K562 (cell line): ENCODE data around the gene FAM83E. TPM values are rescaled to one million over a fixed set of nuclear protein-coding genes. Genes with fewer than 3 reads are reported as not detected.
"Not testable (repeated sequence)": the region's sequence is repeated elsewhere in the genome, so short reads cannot be mapped to it uniquely, and the experiment has no call there.

Experiments used
- ATAC-seq: fragments of 200-7000 bp; cut with Tn5 transposase; 3 replicates; pipeline ENCODE4 v1.9.1; 2020; ENCODE audit warnings: moderate library complexity
- BruUV-seq: library from RNA; stranded (reverse); fragments of 400-500 nt; replicated peaks from 2 replicates; lab custom pipeline; 2021; lab: Mats Ljungman, UMichigan
- CTCF ChIA-PET: fragments of 300-600 bp; formaldehyde crosslinking; extraction: SDS; loops from one replicate; lab custom pipeline; 2021; ENCODE audit warnings: low intra/inter-chr PET ratio; lab: Yijun Ruan, JAX
- POLR2A ChIA-PET: fragments of 300-600, 350-650 bp; sonication (Branson Sonifier 250); formaldehyde crosslinking; extraction: SDS; loops from one replicate; lab custom pipeline; 2021; ENCODE audit warnings: antibody characterized with exemption, inconsistent platforms; lab: Yijun Ruan, JAX
- DNase-seq, 4 experiments: peaks; one replicate each; pipeline versions ENCODE4 v3.0.0 to v3.0.0-alpha.2; 2011 to 2018; ENCODE audit warnings: low spot score in 3 of 4, mixed read lengths in 3 of 4; ENCODE audit errors: extremely low read depth in 1 of 4
- FAIRE-seq: peaks from 2 replicates; lab custom pipeline; 2011; peaks lifted over from hg19 to GRCh38; lab: Jason Lieb, UNC
- H2AFZ ChIP-seq: 2 replicates; pipeline ENCODE4 v1.6.0; 2011; ENCODE audit warnings: low read depth, low read length, control low read depth, inconsistent platforms
- H3K27ac ChIP-seq: fragments of 200-600 bp; 3 replicates; pipeline ENCODE4 v1.8.0; 2011; ENCODE audit warnings: low read depth, mild to moderate bottlenecking, control low read depth, inconsistent platforms, low read length, moderate library complexity, mixed read lengths; ENCODE audit errors: extremely low read depth
- H3K27me3 ChIP-seq, 2 experiments: fragments of 300-600 bp in 1 of 2; 2 replicates in 1 of 2; 3 replicates in 1 of 2; pipeline versions ENCODE4 v1.6.0 to v1.8.0; 2011; ENCODE audit warnings: inconsistent platforms in 2 of 2, low read length in 2 of 2, mild to moderate bottlenecking in 1 of 2, mixed read lengths in 1 of 2, moderate library complexity in 1 of 2; ENCODE audit not compliant: control insufficient read depth in 2 of 2, insufficient read depth in 2 of 2
- H3K36me3 ChIP-seq: fragments of 300-600 bp; 3 replicates; pipeline ENCODE4 v1.8.0; 2011; ENCODE audit warnings: mild to moderate bottlenecking, low read length, inconsistent platforms; ENCODE audit not compliant: control insufficient read depth, insufficient read depth
- H3K4me1 ChIP-seq, 2 experiments: fragments of 200-600 bp in 1 of 2; replicated peaks in 1 of 2; 2 replicates in 1 of 2; 3 replicates in 1 of 2; pipeline versions ENCODE4 v1.5.1 to v1.8.0; 2011; ENCODE audit warnings: inconsistent platforms in 2 of 2, low read length in 2 of 2, mild to moderate bottlenecking in 1 of 2, mixed read lengths in 1 of 2, moderate library complexity in 1 of 2; ENCODE audit not compliant: control insufficient read depth in 2 of 2, insufficient read depth in 2 of 2
- H3K4me2 ChIP-seq: 2 replicates; pipeline ENCODE4 v1.6.1; 2011; ENCODE audit warnings: low read length, control low read depth, inconsistent platforms, mixed read lengths; ENCODE audit not compliant: insufficient read depth
- H3K4me3 ChIP-seq: fragments of 200-600 bp; sonication (generic), shearing (Covaris generic); 2 replicates; pipeline ENCODE4 v1.5.1; 2016; ENCODE audit warnings: control low read depth, inconsistent platforms
- H3K79me2 ChIP-seq: fragments of 200-600 bp; 3 replicates; pipeline ENCODE4 v1.8.0; 2011; ENCODE audit warnings: low read length, inconsistent platforms; ENCODE audit not compliant: control insufficient read depth, insufficient read depth
- H3K9ac ChIP-seq, 2 experiments: 2 replicates each; pipeline versions ENCODE4 v1.6.0 to v1.6.1; 2011; ENCODE audit warnings: low read depth in 2 of 2, low read length in 2 of 2, control low read depth in 1 of 2, inconsistent platforms in 1 of 2, mild to moderate bottlenecking in 1 of 2, mixed read lengths in 1 of 2; ENCODE audit not compliant: insufficient read depth in 1 of 2
- H3K9me1 ChIP-seq: one replicate; pipeline ENCODE4 v1.6.0; 2011; ENCODE audit warnings: inconsistent platforms, mild to moderate bottlenecking, low read length, moderate library complexity; ENCODE audit not compliant: control insufficient read depth, insufficient read depth
- H3K9me3 ChIP-seq: replicated peaks from 2 replicates; pipeline ENCODE4 v1.5.1; 2011; ENCODE audit warnings: low read depth, low read length, inconsistent platforms; ENCODE audit not compliant: control insufficient read depth, insufficient read depth
- H4K20me1 ChIP-seq: replicated peaks from 2 replicates; pipeline ENCODE4 v1.6.1; 2011; ENCODE audit warnings: low read length, inconsistent platforms, mixed read lengths; ENCODE audit not compliant: control insufficient read depth, insufficient read depth
- BCOR ChIP-seq: fragments of 450-650 bp; IDR thresholded peaks from 2 replicates; pipeline ENCODE4 v1.6.1; 2016
- KLF13 ChIP-seq: fragments of 450-650 bp; IDR thresholded peaks from 2 replicates; pipeline ENCODE4 v1.6.1; 2016; ENCODE audit warnings: missing genetic modification characterization, low read depth, mild to moderate bottlenecking, missing compliant biosample characterization, moderate library complexity, borderline replicate concordance
- RBM25 ChIP-seq: fragments of 200-400 bp; formaldehyde crosslinking; IDR thresholded peaks from 2 replicates; pipeline ENCODE4 v1.6.1; 2018; ENCODE audit warnings: low read length, low read depth, moderate library complexity; ENCODE audit not compliant: severe bottlenecking
- ZNF121 ChIP-seq: sonication (generic); formaldehyde crosslinking; conservative IDR thresholded peaks from 2 replicates; pipeline ENCODE4 v1.8.0; 2022; ENCODE audit warnings: missing genetic modification reagents
- WGBS: fragments of 100-300 bp; shearing (Covaris generic); methylation state at CpG from one replicate; pipeline ENCODE4 v1.1.6; 2016; ENCODE audit warnings: low coverage, mixed read lengths; ENCODE audit not compliant: insufficient coverage; ENCODE audit errors: missing lambda C conversion rate; 5-methylcytosine and 5-hydroxymethylcytosine counted together
- in situ Hi-C: fragments of 300-500 bp; cut with MboI; formaldehyde crosslinking; loops from 4 replicates; pipeline ENCODE4 v1.15.0; 2018; ENCODE audit warnings: inconsistent platforms, mixed read lengths
- intact Hi-C: fragments of 100-400 bp; cut with micrococcal nuclease; formaldehyde crosslinking; loops from 2 replicates; pipeline ENCODE4 v1.14.2; 2022
- polyA plus RNA-seq, 8 experiments: library from polyadenylated mRNA; depleted of rRNA in 4 of 8; stranded (reverse) in 5 of 8; unstranded in 3 of 8; fragments of >200 nt; fragmentation: Nextera tagmentation in 2 of 8; fragmentation: Illumina TruSeq in 1 of 8; extraction: Ambion mirVana in 2 of 8; extraction: Trizol in 1 of 8; gene quantifications; 2 replicates each; pipeline versions ENCODE4 v1.2.1 to v1.2.3, GENCODE V29; 2011 to 2014; ENCODE audit warnings: inconsistent platforms in 1 of 8, missing spikeins in 1 of 8
- total RNA-seq, 7 experiments: library from RNA; depleted of rRNA in 6 of 7; stranded (reverse); fragments of >200 nt in 6 of 7; fragmentation: Illumina TruSeq in 2 of 7; extraction: Trizol in 2 of 7; gene quantifications; 2 replicates each; pipeline versions ENCODE4 v1.2.1 to v1.2.3, GENCODE V29; 2011 to 2021; ENCODE audit warnings: low replicate concordance in 1 of 7

The FAM83E gene
- total and polyA plus RNA-seq, 9 of the 15 experiments (the other 6 are each of a cell fraction or from before 2014, with no cell fraction given): 0.15 to 0.87 (median 0.29) TPM; not detected in 4

- Histone ChIP-seq H3K4me2 (no peak overlapping the region), H3K9ac (no peak overlapping the region), H3K79me2 (no peaks in the 10 kb centered on the region), H2AFZ (no peak overlapping the region), H3K9me1 (no peaks in the 10 kb centered on the region), H3K27ac (no peak overlapping the region), H3K36me3 (no peaks in the 10 kb centered on the region), H4K20me1 (no peaks in the 10 kb centered on the region), H3K27me3 (no peaks in the 10 kb centered on the region), H3K4me1 (peaks cover 18 to 30% of the 10 kb centered on the region in 2 experiments), H3K9me3 (no peaks in the 10 kb centered on the region), H3K4me3 (no peak overlapping the region)
- intact Hi-C loops (no loop called here), in situ Hi-C loops (no loop called here)
- no peak for ATAC-seq
- 74% methylated on average over 6 of the region's 6 CpGs for WGBS
- DNase-seq: no peak
- BruUV-seq: no TSS peak
- POLR2A ChIA-PET: no interaction called here
- TF ChIP-seq KLF13 (tag): no peak
- peak; percentile 39 for TF ChIP-seq ZNF121 (CRISPR knock-in tag)
- CTCF ChIA-PET: no interaction called here
- no peak for FAIRE-seq
Measured at GRCh38 chr19:48658483-48658882, 43.6 kb upstream of the FAM83E start.

- DNase-seq, H2AFZ ChIP-seq, H4K20me1 ChIP-seq, H3K27me3 ChIP-seq, CTCF ChIA-PET, ATAC-seq, H3K9me1 ChIP-seq, H3K9ac ChIP-seq, H3K36me3 ChIP-seq, H3K9me3 ChIP-seq, FAIRE-seq, H3K4me3 ChIP-seq, H3K79me2 ChIP-seq, H3K27ac ChIP-seq, intact Hi-C loops, in situ Hi-C loops, BruUV-seq, H3K4me2 ChIP-seq: not testable (repeated sequence)
- WGBS: 54% methylated on average over 2 of the region's 5 CpGs
- H3K4me1 ChIP-seq: peaks cover 12 to 35% of the 10 kb centered on the region in 2 experiments
- TF ChIP-seq RBM25 (peak; percentile 12), BCOR (peak; percentile 33; the same call in 1 of the 2 replicates)
- POLR2A ChIA-PET: interaction anchor here (0.6 to 0.9 kb wide), 2 partner anchors 12 to 362 kb away, joined by 3 to 5 read pairs; partner anchors contain the start of gene CA11
Measured at GRCh38 chr19:48657828-48658227, 43.0 kb upstream of the FAM83E start.
